ENCODE measurements around the gene PSMA7.

GRCh38 chr20:62128502-62128901 is 14.7 kb downstream of the PSMA7 start:
- TF ChIP-seq, protein P1, sequence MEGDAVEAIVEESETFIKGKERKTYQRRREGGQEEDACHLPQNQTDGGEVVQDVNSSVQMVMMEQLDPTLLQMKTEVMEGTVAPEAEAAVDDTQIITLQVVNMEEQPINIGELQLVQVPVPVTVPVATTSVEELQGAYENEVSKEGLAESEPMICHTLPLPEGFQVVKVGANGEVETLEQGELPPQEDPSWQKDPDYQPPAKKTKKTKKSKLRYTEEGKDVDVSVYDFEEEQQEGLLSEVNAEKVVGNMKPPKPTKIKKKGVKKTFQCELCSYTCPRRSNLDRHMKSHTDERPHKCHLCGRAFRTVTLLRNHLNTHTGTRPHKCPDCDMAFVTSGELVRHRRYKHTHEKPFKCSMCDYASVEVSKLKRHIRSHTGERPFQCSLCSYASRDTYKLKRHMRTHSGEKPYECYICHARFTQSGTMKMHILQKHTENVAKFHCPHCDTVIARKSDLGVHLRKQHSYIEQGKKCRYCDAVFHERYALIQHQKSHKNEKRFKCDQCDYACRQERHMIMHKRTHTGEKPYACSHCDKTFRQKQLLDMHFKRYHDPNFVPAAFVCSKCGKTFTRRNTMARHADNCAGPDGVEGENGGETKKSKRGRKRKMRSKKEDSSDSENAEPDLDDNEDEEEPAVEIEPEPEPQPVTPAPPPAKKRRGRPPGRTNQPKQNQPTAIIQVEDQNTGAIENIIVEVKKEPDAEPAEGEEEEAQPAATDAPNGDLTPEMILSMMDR (IDR thresholded peaks at IDR 0.05; ENCODE audit: low read depth, low read length, missing input control): no peak
- TF ChIP-seq REST (IDR thresholded peaks at IDR 0.05) (no peak), TAF1 (conservative IDR thresholded peaks at IDR 0.05) (no peak), YY1 (IDR thresholded peaks at IDR 0.05) (no peak)

Measured in liver (tissue), 3 donors.